ENCODE data around the gene TSPAN11. TPM values are rescaled to one million over a fixed set of nuclear protein-coding genes. Genes with fewer than 3 reads are reported as not detected.

Gene TSPAN11
- total and polyA plus RNA-seq, 2 of the 8 experiments (the other 6 are each of a cell fraction or from before 2014, with no cell fraction given): 3.9 to 8.2 TPM

DNA sequence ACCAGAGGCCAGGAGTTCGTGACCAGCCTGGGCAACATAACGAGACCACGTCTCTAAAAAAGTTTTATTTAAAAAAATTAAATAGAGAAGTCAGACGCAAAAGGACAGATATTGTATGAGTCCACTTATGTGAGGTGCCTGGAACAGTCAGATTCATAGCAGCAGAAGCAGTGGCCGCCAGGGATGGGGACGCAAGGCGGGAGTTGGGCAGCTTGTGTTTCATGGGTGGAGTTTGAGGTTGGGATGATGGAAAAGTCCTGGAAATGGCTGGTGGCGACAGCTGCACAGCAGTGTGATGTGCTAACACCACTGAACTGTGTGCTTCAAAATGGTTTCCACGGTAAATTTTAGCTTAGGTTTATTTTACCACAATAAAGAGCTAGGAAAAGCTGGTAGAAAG, 89.5 kb downstream of the TSPAN11 start:
- H3K4ac ChIP-seq (replicated peaks; ENCODE audit: insufficient read length, low read depth, low read length): no peak overlapping the region
- no peaks in the 10 kb centered on the region for H3K79me2 ChIP-seq (ENCODE audit: control insufficient read depth in 1 of 2, insufficient read depth in 2 of 2, low read length in 2 of 2)
- no peak overlapping the region for H2BK5ac ChIP-seq (ENCODE audit: low read depth, low read length)
- H3K23me2 ChIP-seq (ENCODE audit: low read depth, low read length): peaks cover 3% of the 10 kb centered on the region; the same call in 1 of the 2 replicates
- TF ChIP-seq SIX5 (IDR thresholded peaks at IDR 0.05; ENCODE audit: low read depth, low read length): no peak
- TF ChIP-seq SUZ12 (IDR thresholded peaks at IDR 0.05; ENCODE audit: low read length): no peak
- TF ChIP-seq RNF2 (IDR thresholded peaks at IDR 0.05; ENCODE audit: borderline replicate concordance, low read depth, low read length, missing control alignments, poor library complexity, severe bottlenecking): no peak
- no peak for TF ChIP-seq CEBPB (IDR thresholded peaks at IDR 0.05; ENCODE audit: low read depth, low read length)
- TF ChIP-seq RFX5 (IDR thresholded peaks at IDR 0.05; ENCODE audit: borderline replicate concordance, low read depth, low read length): no peak
- TF ChIP-seq FOSL1 (IDR thresholded peaks at IDR 0.05; ENCODE audit: insufficient read depth, low read depth, low read length): no peak
- TF ChIP-seq EZH2 (IDR thresholded peaks at IDR 0.05; ENCODE audit: low read depth, low read length, severe bottlenecking): no peak
- no peak for TF ChIP-seq RXRA (IDR thresholded peaks at IDR 0.05; ENCODE audit: insufficient read depth, low read depth, low read length)
- TF ChIP-seq SP1 (IDR thresholded peaks at IDR 0.05; ENCODE audit: low read depth, low read length): no peak
- TF ChIP-seq KDM4A (IDR thresholded peaks at IDR 0.05; ENCODE audit: low read depth, low read length, severe bottlenecking): no peak
- no peak for TF ChIP-seq RBBP5 (IDR thresholded peaks at IDR 0.05; ENCODE audit: borderline replicate concordance, low read depth, low read length)
- no peak overlapping the region for H4K91ac ChIP-seq (replicated peaks; ENCODE audit: insufficient read length, low read length)
- no peak overlapping the region for H4K8ac ChIP-seq (ENCODE audit: extremely low read depth, insufficient read depth, low read length)
- H2AK5ac ChIP-seq (ENCODE audit: low read depth, low read length): no peak overlapping the region
- no peak overlapping the region for H2AFZ ChIP-seq (ENCODE audit: low read length)
- POLR2A ChIA-PET (ENCODE audit: partially characterized antibody): no interaction called here
- no peak overlapping the region for H2BK20ac ChIP-seq (ENCODE audit: low read length)
- no peaks in the 10 kb centered on the region; a peak in 1 of 7 replicates for H3K27me3 ChIP-seq (replicated peaks in 1 of 4; ENCODE audit: control insufficient read depth in 3 of 4, extremely low read depth in 1 of 4, insufficient read depth in 3 of 4, low read length in 3 of 4)
- H3K18ac ChIP-seq (ENCODE audit: extremely low read depth, low read length): no peak overlapping the region
- CTCF ChIA-PET (ENCODE audit: partially characterized antibody): interaction anchor here (1.0 kb wide), 1 partner anchor 29 kb away, joined by 4 read pairs; no protein-coding TSS in a partner anchor
- no peaks in the 10 kb centered on the region; a peak in 1 of 8 replicates for H3K36me3 ChIP-seq (ENCODE audit: control insufficient read depth in 2 of 4, insufficient read depth in 4 of 4, low read length in 3 of 4)
- DNase-seq (ENCODE audit: low read depth in 1 of 2, low spot score in 2 of 2) (no peak), FAIRE-seq (no peak)
- H2BK120ac ChIP-seq (replicated peaks; ENCODE audit: low read depth, low read length): no peak overlapping the region
- no peak overlapping the region for H3K14ac ChIP-seq (ENCODE audit: insufficient read length)
- no peak overlapping the region for H2BK12ac ChIP-seq (ENCODE audit: low read depth, low read length)
- 93% methylated on average over 9 of the region's 9 CpGs; no CpG with 5 or more reads in 1 of the 2 experiments for WGBS, 2 experiments (ENCODE audit: extremely low coverage in 1 of 2, insufficient coverage in 1 of 2, insufficient read length in 1 of 2, insufficient replicate concordance in 2 of 2, low coverage in 1 of 2, low lambda C conversion rate in 2 of 2, missing lambda C conversion rate in 1 of 2)
- no peaks in the 10 kb centered on the region for H3K9me3 ChIP-seq (ENCODE audit: insufficient read depth in 2 of 2, low read depth in 1 of 2, low read length in 1 of 2)
- no peaks in the 10 kb centered on the region for H3K79me1 ChIP-seq (ENCODE audit: low read depth, low read length)
- no peak overlapping the region for H3K4me2 ChIP-seq (ENCODE audit: insufficient read depth in 1 of 2, low read depth in 2 of 2, low read length in 2 of 2)
- no peak overlapping the region for H3K23ac ChIP-seq (ENCODE audit: insufficient read length)
- H4K20me1 ChIP-seq (replicated peaks in 1 of 2; ENCODE audit: control insufficient read depth in 1 of 2, insufficient read depth in 2 of 2, low read length in 2 of 2): peaks cover 0 to 2% of the 10 kb centered on the region in 2 experiments
- H3K4me1 ChIP-seq (replicated peaks in 1 of 4; ENCODE audit: control insufficient read depth in 3 of 4, insufficient read depth in 4 of 4, low read length in 3 of 4): no peaks in the 10 kb centered on the region
- no peak overlapping the region for H3K56ac ChIP-seq (replicated peaks; ENCODE audit: insufficient read length, low read depth, low read length)
- no peak overlapping the region for H2BK15ac ChIP-seq (ENCODE audit: low read length)
- H3K27ac ChIP-seq (ENCODE audit: low read depth, low read length): no peak overlapping the region
- H4K5ac ChIP-seq (ENCODE audit: insufficient read length, low read depth, low read length): no peak overlapping the region
- H3K4me3 ChIP-seq (ENCODE audit: extremely low read depth in 1 of 4, insufficient read depth in 2 of 4, low read depth in 3 of 4, low read length in 4 of 4): no peak overlapping the region
- H3K9ac ChIP-seq (replicated peaks in 1 of 4; ENCODE audit: extremely low read depth in 1 of 4, low read depth in 3 of 4, low read length in 3 of 4): no peak overlapping the region

All from H1 (cell line).